GM21515 (cell line): ENCODE measurements around the gene GAN.
"Not testable (repeated sequence)": the region's sequence is repeated elsewhere in the genome, so short reads cannot be mapped to it uniquely, and the experiment has no call there.

Experiments used
- ATAC-seq: cut with Tn5 transposase; IDR thresholded peaks from one replicate; pipeline ENCODE4 v1.9.1; 2021; ENCODE audit not compliant: unreplicated experiment

The GAN gene

GRCh38 chr16:81307770-81308169 is 7.0 kb upstream of the GAN start:
- ATAC-seq = no peak

- ATAC-seq = no peak
Observed at GRCh38 chr16:81310045-81310644, 4.6 kb upstream of the GAN start.

GRCh38 chr16:81311762-81312161 is 3.0 kb upstream of the GAN start:
- no peak for ATAC-seq

GRCh38 chr16:81313701-81314602 is 810 bp upstream of the GAN start:
- no peak for ATAC-seq

GRCh38 chr16:81315271-81316175 is 761 bp downstream of the GAN start:
- peak; percentile 35 for ATAC-seq

GRCh38 chr16:81316176-81316496 is 1.4 kb downstream of the GAN start:
- ATAC-seq = no peak

- ATAC-seq = no peak
Observed at GRCh38 chr16:81318711-81319110, 3.9 kb downstream of the GAN start.

GRCh38 chr16:81319221-81319912 is 4.6 kb downstream of the GAN start:
- no peak for ATAC-seq

GRCh38 chr16:81321039-81321438 is 6.3 kb downstream of the GAN start:
- ATAC-seq = no peak

GRCh38 chr16:81321536-81321935 is 6.8 kb downstream of the GAN start:
- no peak for ATAC-seq

GRCh38 chr16:81324808-81325207 is 10.0 kb downstream of the GAN start:
- ATAC-seq = no peak

GRCh38 chr16:81327011-81327410 is 12.2 kb downstream of the GAN start:
- no peak for ATAC-seq

- no peak for ATAC-seq
Observed at GRCh38 chr16:81327447-81328196, 12.9 kb downstream of the GAN start.

GRCh38 chr16:81329947-81330346 is 15.2 kb downstream of the GAN start:
- no peak for ATAC-seq

GRCh38 chr16:81333356-81333755 is 18.6 kb downstream of the GAN start:
- no peak for ATAC-seq

- no peak for ATAC-seq
Observed at GRCh38 chr16:81335669-81336068, 20.9 kb downstream of the GAN start.

- ATAC-seq = no peak
Observed at GRCh38 chr16:81337097-81337496, 22.3 kb downstream of the GAN start.

GRCh38 chr16:81345172-81345571 is 30.4 kb downstream of the GAN start:
- not testable (repeated sequence) for ATAC-seq

GRCh38 chr16:81347425-81347824 is 32.7 kb downstream of the GAN start:
- no peak for ATAC-seq

GRCh38 chr16:81349608-81350305 is 35.0 kb downstream of the GAN start:
- no peak for ATAC-seq
